Heart left ventricle (tissue), 13 donors: ENCODE data around the gene TLL1.

ENCODE experiments used
- CTCF ChIP-seq, 12 donors: fragments of 200-600 bp; sonication (generic) in 4 of 12; IDR thresholded peaks; one replicate each; pipeline versions ENCODE4 v1.5.0 to v1.8.0; 2018 to 2022; ENCODE audit warnings: antibody characterized with exemption in 12 of 12, mild to moderate bottlenecking in 5 of 12
- POLR2A ChIP-seq, 2 donors: fragments of 450-650 bp; IDR thresholded peaks; one replicate each; pipeline ENCODE4 v1.6.1; 2017; ENCODE audit warnings: antibody characterized with exemption in 2 of 2, mild to moderate bottlenecking in 2 of 2, moderate library complexity in 2 of 2
- donor health status: ischemic (EF 13 %, LVEDD 7.1; RV severe dilation, severe dysfunction).
- donor health status: DM: no; HTN: yes; CAD: no.
- donor health status: DM: no; HTN: no; CAD: no.
- donor health status: ischemic (EF 25% LVEDD 6.9; RV normal size, moderate dysfunction).
- donor health status: ischemic (EF 25% LVEDD 5.7; RV mildly dilated, moderate dysfunction).
- donor health status: ischemic (EF 35%, LVEDD 5.7; RV mildly dilated, moderate dysfunction).
- donor health status: nonischemic (EF 11% LVEDD 7.7; RV severe dilation, severe dysfunction).
- donor health status: DM: yes; HTN: yes; CAD: no.
- donor health status: PGD.
- donor health status: ischemic (EF 29% LVEDD 5.4; RV normal size, mild dysfunction).
- donor health status: nonischemic (EF 23%, LVEDD 6.1; RV moderate dilation, normal function).

GRCh38 chr4:165971933-165972332 is 98.9 kb downstream of the TLL1 start:
- no peak for TF ChIP-seq CTCF (IDR thresholded peaks at IDR 0.05)
- TF ChIP-seq POLR2A (IDR thresholded peaks at IDR 0.05), result no peak
